Measurements from ENCODE around the gene NCK1.

NCK1 gene

DNA sequence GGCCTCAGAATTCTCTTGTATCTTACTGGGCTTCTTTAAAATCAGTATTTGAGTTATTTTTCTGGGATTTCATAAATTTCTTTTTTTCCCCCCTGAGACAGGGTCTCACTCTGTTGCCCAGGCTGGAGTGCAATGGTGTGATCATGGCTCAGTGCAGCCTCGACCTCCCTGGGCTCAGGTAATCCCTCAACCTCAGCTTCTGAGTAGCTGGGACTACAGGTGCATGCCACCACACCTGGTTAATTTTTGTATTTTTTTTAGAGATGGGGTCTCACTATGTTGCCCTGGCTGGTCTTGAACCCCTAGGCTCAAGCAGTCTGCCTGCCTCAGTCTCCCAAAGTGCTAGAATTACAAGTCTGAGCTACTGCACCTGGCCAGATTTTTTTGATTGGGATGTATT is 43.5 kb downstream of the NCK1 start:
- DNase-seq (ENCODE audit: low read depth in 2 of 3, low spot score in 2 of 3), result no peak

GRCh38 chr3:136906725-136907124 is 44.7 kb downstream of the NCK1 start:
- DNase-seq (ENCODE audit: low read depth in 2 of 3, low spot score in 2 of 3), result no peak

DNA sequence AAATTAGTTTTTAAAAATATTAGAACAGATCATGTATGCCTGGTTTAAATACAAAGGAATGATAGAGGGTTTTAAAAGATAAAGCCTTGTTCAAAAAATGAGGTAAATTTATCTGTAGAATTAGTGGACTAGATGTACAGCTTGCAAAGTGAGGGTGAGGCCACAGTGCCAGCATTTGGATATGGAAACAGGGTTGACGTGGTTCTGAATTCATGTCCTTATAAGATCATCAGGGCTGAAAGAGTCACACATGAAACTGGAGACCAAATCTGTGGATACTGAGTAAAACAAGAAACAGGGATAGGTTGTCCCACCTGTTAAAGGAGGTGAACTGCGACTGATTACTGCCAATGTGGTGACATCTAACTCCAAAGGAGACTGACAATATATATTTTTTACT is 46.3 kb downstream of the NCK1 start:
- no peak for DNase-seq (ENCODE audit: low read depth in 2 of 3, low spot score in 2 of 3)

GRCh38 chr3:136909187-136909586 is 47.2 kb downstream of the NCK1 start:
- no peak for DNase-seq (ENCODE audit: low read depth in 2 of 3, low spot score in 2 of 3)

DNA sequence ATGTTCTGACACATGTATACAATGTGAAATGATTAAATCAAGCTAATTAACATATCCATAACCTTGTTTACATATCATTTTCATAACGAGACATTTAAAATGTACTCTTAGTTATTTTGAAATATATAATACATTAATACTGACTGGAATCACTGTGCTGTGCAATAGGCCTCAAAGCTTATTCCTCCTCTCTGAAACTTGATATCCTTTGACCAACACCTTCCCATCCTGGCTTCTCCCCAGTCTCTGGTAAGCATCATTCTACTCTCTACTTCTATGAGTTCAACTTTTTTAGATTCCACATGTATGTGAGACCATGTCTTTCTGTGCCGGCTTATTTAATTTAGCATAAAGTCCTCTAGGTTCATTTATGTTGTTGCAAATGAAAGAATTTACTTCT is 48.7 kb downstream of the NCK1 start:
- DNase-seq (ENCODE audit: low read depth in 2 of 3, low spot score in 2 of 3), result no peak

DNA sequence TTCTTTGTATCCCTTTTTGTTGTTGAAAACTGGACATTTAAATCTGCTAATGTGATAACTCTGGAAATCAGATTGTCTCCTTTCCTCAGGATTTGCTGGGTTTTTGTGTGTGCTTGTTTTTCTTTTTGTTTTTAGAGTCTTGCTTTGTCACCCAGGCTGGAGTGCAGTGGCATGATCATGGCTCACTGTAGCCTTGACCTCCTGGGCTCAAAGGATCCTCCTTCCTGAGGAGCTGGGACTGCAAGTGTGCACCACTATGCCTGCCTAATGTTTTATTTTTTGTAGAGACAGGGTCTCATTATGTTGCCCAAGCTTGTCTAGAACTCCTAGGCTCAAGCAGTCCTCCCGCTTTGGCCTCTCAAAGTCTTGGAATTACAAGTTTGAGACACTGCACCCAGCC is 51.2 kb downstream of the NCK1 start:
- no peak for DNase-seq (ENCODE audit: low read depth in 2 of 3, low spot score in 2 of 3)

- DNase-seq (ENCODE audit: low read depth in 2 of 3, low spot score in 2 of 3), result no peak
Observed at GRCh38 chr3:136914739-136915138, 52.7 kb downstream of the NCK1 start.

DNA sequence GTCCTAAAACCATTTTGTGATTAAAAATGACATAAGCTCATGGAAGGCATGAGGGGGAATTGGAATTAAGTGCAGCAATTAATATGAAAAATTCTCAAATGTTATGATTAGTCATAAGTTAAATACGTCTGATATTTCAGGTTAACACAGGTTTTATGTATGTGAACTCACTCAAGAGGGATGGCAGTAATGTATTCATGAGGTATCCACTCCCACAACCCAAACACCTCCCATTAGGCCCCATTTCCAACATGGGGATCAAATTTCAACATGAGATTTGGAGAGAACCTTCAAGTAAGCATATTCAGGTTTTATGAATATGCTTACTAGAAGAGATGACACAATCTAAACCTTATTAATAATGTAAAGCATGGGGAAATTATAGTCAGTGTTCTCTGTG is 54.2 kb downstream of the NCK1 start:
- DNase-seq (ENCODE audit: low read depth in 2 of 3, low spot score in 2 of 3), result no peak

DNA sequence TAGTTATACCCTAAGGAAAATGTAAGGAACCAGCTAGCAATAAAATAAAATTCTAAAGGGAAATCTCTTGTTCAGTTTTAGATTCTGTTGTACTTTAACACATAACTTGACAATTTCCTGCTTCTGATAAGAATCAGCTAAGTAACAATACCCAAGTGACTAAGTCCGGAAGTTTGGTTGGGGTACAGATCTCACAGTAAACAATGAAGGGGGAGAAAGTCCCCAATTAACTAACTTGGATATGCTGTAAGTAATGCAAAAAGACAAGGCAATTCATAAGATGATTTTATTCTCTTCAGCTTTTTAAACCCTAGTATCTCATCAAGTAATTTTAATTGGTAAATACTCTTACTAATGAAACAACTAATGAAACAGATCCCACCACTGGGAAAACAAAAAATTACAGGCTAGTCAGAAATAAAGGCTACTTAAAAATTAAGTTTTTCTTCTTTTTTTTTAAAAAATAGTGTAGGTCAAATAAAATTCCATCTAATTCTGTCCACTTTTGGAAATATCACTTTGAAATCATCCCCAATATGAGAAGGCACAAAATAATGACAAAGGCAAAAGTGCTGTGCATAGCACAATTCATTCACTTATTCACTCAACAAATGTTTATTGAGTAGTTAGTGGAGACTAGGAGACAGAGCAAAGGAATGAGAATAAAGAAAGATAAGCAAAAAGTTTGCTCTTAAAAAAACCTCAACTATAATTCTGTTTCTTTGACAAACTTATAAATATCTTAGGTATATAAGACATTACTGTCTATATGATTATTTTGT is 58.0 kb downstream of the NCK1 start:
- no peak for DNase-seq (ENCODE audit: low read depth in 2 of 3, low spot score in 2 of 3)

- no peak for DNase-seq (ENCODE audit: low read depth in 2 of 3, low spot score in 2 of 3)
Observed at GRCh38 chr3:136920904-136921611, 59.0 kb downstream of the NCK1 start.

- DNase-seq (ENCODE audit: low read depth in 2 of 3, low spot score in 2 of 3), result no peak
Observed at GRCh38 chr3:136925425-136926190, 63.6 kb downstream of the NCK1 start.

- DNase-seq (ENCODE audit: low read depth in 2 of 3, low spot score in 2 of 3), result no peak
Observed at GRCh38 chr3:136928240-136928639, 66.2 kb downstream of the NCK1 start.

DNA sequence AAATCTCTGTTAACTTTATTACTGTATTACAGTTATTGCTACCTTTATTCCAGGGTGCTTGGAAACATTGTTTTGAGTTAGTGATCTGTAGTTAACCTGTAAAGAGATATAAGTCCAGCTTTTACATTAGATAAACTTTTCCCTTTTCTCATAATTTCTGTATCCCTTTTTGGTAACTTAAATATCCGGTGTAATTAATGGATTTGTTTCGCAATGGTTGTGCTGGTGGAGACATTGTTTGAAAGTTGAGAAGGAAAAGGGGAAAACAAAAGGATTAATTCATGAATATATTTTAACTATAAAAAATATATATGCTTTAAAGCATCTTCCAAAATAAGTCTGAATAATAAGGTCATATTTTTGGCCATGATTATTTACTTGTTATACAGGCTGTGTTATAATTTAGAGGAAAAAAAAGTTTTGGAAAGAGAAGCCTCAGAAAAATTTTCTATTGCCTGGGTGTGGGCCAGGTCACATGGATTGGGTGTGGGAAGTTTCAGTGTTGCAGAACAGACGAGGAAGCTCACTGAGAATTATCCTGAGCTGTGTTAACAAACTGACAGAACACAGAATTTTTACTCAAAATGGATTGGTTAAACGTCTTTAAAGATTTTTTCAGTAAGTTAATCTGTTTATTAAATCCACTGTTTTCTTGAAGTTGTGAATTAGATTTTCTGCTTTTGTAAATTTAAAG is 68.1 kb downstream of the NCK1 start:
- no peak for DNase-seq (ENCODE audit: low read depth in 2 of 3, low spot score in 2 of 3)

- no peak for DNase-seq (ENCODE audit: low read depth in 2 of 3, low spot score in 2 of 3)
Observed at GRCh38 chr3:136931606-136932005, 69.6 kb downstream of the NCK1 start.

- no peak for DNase-seq (ENCODE audit: low read depth in 2 of 3, low spot score in 2 of 3)
Observed at GRCh38 chr3:136932523-136932922, 70.5 kb downstream of the NCK1 start.

GRCh38 chr3:136932978-136933772 is 71.2 kb downstream of the NCK1 start:
- no peak for DNase-seq (ENCODE audit: low read depth in 2 of 3, low spot score in 2 of 3)

DNA sequence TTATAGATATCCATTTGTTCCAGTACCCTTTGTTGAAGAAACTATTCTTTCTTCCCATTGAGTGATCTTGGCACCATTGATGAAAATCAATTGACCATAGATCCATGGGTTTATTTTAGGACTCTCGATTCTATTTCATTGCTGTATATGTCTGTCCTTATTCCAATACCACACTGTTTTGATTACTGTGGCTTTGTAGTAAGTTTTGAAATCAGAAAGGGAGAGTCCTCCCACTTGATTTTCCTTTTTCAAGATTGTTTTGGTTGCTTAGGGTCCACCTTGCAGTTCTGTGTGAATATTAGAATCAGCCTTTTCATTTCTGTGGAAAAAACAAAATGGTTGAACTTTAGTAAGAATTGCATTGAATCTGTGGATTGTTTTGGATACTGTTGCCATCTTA is 75.2 kb downstream of the NCK1 start:
- no peak for DNase-seq (ENCODE audit: low read depth in 2 of 3, low spot score in 2 of 3)

GRCh38 chr3:136937851-136938250 is 75.8 kb downstream of the NCK1 start:
- DNase-seq (ENCODE audit: low read depth in 2 of 3, low spot score in 2 of 3), result no peak

GRCh38 chr3:136938334-136938733 is 76.3 kb downstream of the NCK1 start:
- DNase-seq (ENCODE audit: low read depth in 2 of 3, low spot score in 2 of 3), result no peak

DNA sequence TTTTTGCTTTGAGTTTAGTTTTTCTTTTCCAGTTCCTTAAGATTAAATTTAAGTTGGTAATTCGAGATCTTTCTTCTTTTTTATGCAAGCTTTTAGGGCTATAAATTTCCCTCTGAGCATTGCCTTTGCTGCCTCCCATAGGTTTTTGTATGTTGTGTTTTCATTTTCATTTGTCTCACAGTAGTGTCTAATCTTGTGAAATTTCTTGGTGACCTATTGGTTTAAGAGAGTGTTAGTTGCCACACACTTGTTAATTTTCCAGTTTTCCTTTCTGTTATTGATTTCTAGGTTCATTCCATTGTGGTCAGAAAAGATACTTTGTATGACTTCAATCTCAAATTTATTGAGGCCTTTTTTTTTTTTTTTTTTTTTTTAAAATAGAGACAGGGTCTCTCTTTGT is 77.5 kb downstream of the NCK1 start:
- DNase-seq (ENCODE audit: low read depth in 2 of 3, low spot score in 2 of 3), result no peak

- DNase-seq (ENCODE audit: low read depth in 2 of 3, low spot score in 2 of 3), result no peak
Observed at GRCh38 chr3:136942803-136943202, 80.8 kb downstream of the NCK1 start.
